Activated CD8-positive, alpha-beta memory T cell treated with anti-CD3 and anti-CD28 coated beads for 36 hours (primary cell): ENCODE measurements around the gene DVL1. TPM values are rescaled to one million over a fixed set of nuclear protein-coding genes. Genes with fewer than 3 reads are reported as not detected.

Experiments used
- CTCF ChIA-PET: fragments of 350-600 bp; sonication (Branson Sonifier 250); formaldehyde crosslinking; loops from one replicate; lab custom pipeline; 2021; ENCODE audit warnings: antibody characterized with exemption; lab: Charles Lee
- POLR2A ChIA-PET: fragments of 350-600 bp; sonication (Branson Sonifier 250); formaldehyde crosslinking; loops from one replicate; lab custom pipeline; 2021; ENCODE audit warnings: antibody characterized with exemption; lab: Charles Lee
- total RNA-seq, 2 experiments: library from RNA; stranded (reverse); gene quantifications; one replicate each; pipeline ENCODE4 v1.2.3, GENCODE V29; 2021

The DVL1 gene
- total RNA-seq, 2 experiments from 2014 or later = 43.8 to 45.2 TPM

- CTCF ChIA-PET = no interaction called here
These were observed 12.2 kb upstream of the DVL1 start for GRCh38 chr1:1361233-1361981.

GRCh38 chr1:1360506-1361169 is 11.4 kb upstream of the DVL1 start:
- CTCF ChIA-PET = interaction anchor here (0.6 kb wide), 1 partner anchor 167 kb away, joined by 3 read pairs; no protein-coding TSS in a partner anchor

More at GRCh38 chr1:1361233-1361981, 12.2 kb upstream of the DVL1 start:
- POLR2A ChIA-PET = no interaction called here

GRCh38 chr1:1359664-1360468 is 10.6 kb upstream of the DVL1 start:
- ChIA-PET CTCF (interaction anchor here (0.6 to 2.1 kb wide), 3 partner anchors 11 to 168 kb away, joined by 3 to 12 read pairs (median 3); partner anchors contain the start of gene AURKAIP1), POLR2A (no interaction called here)

More at GRCh38 chr1:1360506-1361169, 11.4 kb upstream of the DVL1 start:
- POLR2A ChIA-PET = no interaction called here

- ChIA-PET POLR2A (no interaction called here), CTCF (interaction anchor here (1.1 to 2.1 kb wide), 2 partner anchors 11 to 14 kb away, joined by 3 to 12 read pairs; partner anchors contain the start of gene AURKAIP1)
These were observed 10.1 kb upstream of the DVL1 start for GRCh38 chr1:1359308-1359663.

- ChIA-PET CTCF (interaction anchor here (1.1 to 2.1 kb wide), 2 partner anchors 10 to 15 kb away, joined by 3 to 12 read pairs; partner anchors contain the start of gene AURKAIP1), POLR2A (no interaction called here)
These were observed 9.4 kb upstream of the DVL1 start, which contains the start of gene MXRA8 for GRCh38 chr1:1358433-1359271. Gene MXRA8 (minus strand): TSS chr1:1358555. CDS start chr1:1358504, 51 bp downstream.

GRCh38 chr1:1357871-1358432 is 8.7 kb upstream of the DVL1 start:
- POLR2A ChIA-PET = no interaction called here

GRCh38 chr1:1356796-1357401 is 7.7 kb upstream of the DVL1 start:
- POLR2A ChIA-PET = no interaction called here
- CTCF ChIA-PET = no interaction called here

More at GRCh38 chr1:1357871-1358432, 8.7 kb upstream of the DVL1 start:
- CTCF ChIA-PET = interaction anchor here (2.1 kb wide), 1 partner anchor 15 kb away, joined by 12 read pairs; the partner anchor contains the start of gene AURKAIP1

- CTCF ChIA-PET = no interaction called here
- POLR2A ChIA-PET = no interaction called here
These were observed 7.1 kb upstream of the DVL1 start for GRCh38 chr1:1356166-1356795.

- ChIA-PET POLR2A (no interaction called here), CTCF (interaction anchor here (1.0 to 1.2 kb wide), 2 partner anchors 15 to 17 kb away, joined by 3 read pairs; no protein-coding TSS in a partner anchor)
These were observed 6.2 kb upstream of the DVL1 start for GRCh38 chr1:1355416-1355815.

- POLR2A ChIA-PET = interaction anchor here (0.5 to 0.9 kb wide), 3 partner anchors 17 to 76 kb away, joined by 3 read pairs; no protein-coding TSS in a partner anchor
These were observed 5.3 kb upstream of the DVL1 start for GRCh38 chr1:1354271-1355247.

GRCh38 chr1:1353389-1354151 is 4.4 kb upstream of the DVL1 start:
- CTCF ChIA-PET = interaction anchor here (1.1 kb wide), 1 partner anchor 18 kb away, joined by 4 read pairs; no protein-coding TSS in a partner anchor
- POLR2A ChIA-PET = interaction anchor here (0.5 to 0.9 kb wide), 4 partner anchors 18 to 139 kb away, joined by 3 read pairs; no protein-coding TSS in a partner anchor

More at GRCh38 chr1:1354271-1355247, 5.3 kb upstream of the DVL1 start:
- CTCF ChIA-PET = interaction anchor here (0.6 to 1.2 kb wide), 3 partner anchors 16 to 168 kb away, joined by 3 read pairs; no protein-coding TSS in a partner anchor

GRCh38 chr1:1352786-1353388 is 3.7 kb upstream of the DVL1 start:
- POLR2A ChIA-PET = interaction anchor here (0.6 kb wide), 1 partner anchor 140 kb away, joined by 3 read pairs; no protein-coding TSS in a partner anchor
- CTCF ChIA-PET = interaction anchor here (1.1 to 1.8 kb wide), 3 partner anchors 19 to 351 kb away, joined by 4 to 5 read pairs (median 5); partner anchors contain the start of gene AURKAIP1

GRCh38 chr1:1351511-1352427 is 2.6 kb upstream of the DVL1 start:
- ChIA-PET POLR2A (no interaction called here), CTCF (interaction anchor here (1.4 to 1.8 kb wide), 2 partner anchors 23 to 350 kb away, joined by 5 read pairs; partner anchors contain the start of gene AURKAIP1)
